BE2C (cell line): ENCODE results near the gene SYS1. TPM values are rescaled to one million over a fixed set of nuclear protein-coding genes. Genes with fewer than 3 reads are reported as not detected.

Experiments
- DNase-seq: peaks from one replicate; pipeline ENCODE4 v3.0.0-alpha.2; 2020
- H3K27me3 ChIP-seq: fragments of 250-450 bp; sonication (Bioruptor Pico); 2 replicates; pipeline ENCODE4 v1.5.1; 2020; ENCODE audit warnings: mild to moderate bottlenecking
- H3K36me3 ChIP-seq: fragments of 250-450 bp; sonication (Bioruptor Pico); 2 replicates; pipeline ENCODE4 v1.5.1; 2020; ENCODE audit warnings: mild to moderate bottlenecking
- H3K4me1 ChIP-seq: fragments of 250-450 bp; sonication (Bioruptor Pico); 2 replicates; pipeline ENCODE4 v1.5.1; 2020
- H3K4me3 ChIP-seq: 2 replicates; pipeline ENCODE4 v1.5.1; 2011; ENCODE audit warnings: low read depth, low read length
- H3K9me3 ChIP-seq: fragments of 250-450 bp; sonication (Bioruptor Pico); 2 replicates; pipeline ENCODE4 v1.5.1; 2020
- CTCF ChIP-seq: IDR thresholded peaks from 2 replicates; pipeline ENCODE4 v1.5.1; 2012; ENCODE audit warnings: mild to moderate bottlenecking, low read depth, low read length
- polyA plus RNA-seq: library from polyadenylated mRNA; unstranded; fragments of >200 nt; gene quantifications from one replicate; pipeline ENCODE4 v1.2.1, GENCODE V29; 2012; ENCODE audit warnings: low read depth, missing spikeins; ENCODE audit not compliant: insufficient read length, insufficient read depth

Gene SYS1
- polyA plus RNA-seq = 39.5 TPM

- Histone ChIP-seq H3K36me3 (peaks cover 5% of the 10 kb centered on the region; the same call in 1 of the 2 replicates), H3K9me3 (no peaks in the 10 kb centered on the region), H3K4me3 (peak within 1 kb of the TSS; percentile 85), H3K27me3 (no peaks in the 10 kb centered on the region), H3K4me1 (no peaks in the 10 kb centered on the region)
- TF ChIP-seq CTCF = peak; percentile 86
- peak; percentile 99 for DNase-seq
Measured at GRCh38 chr20:45362804-45363610, at the start of gene SYS1. Gene SYS1 (plus strand): TSS chr20:45363156. CDS start chr20:45363532, 376 bp downstream.

GRCh38 chr20:45313943-45314342, 49.0 kb upstream of the SYS1 start:
- Histone ChIP-seq H3K27me3 (peaks cover 51% of the 10 kb centered on the region), H3K9me3 (no peaks in the 10 kb centered on the region), H3K36me3 (no peaks in the 10 kb centered on the region), H3K4me1 (no peaks in the 10 kb centered on the region), H3K4me3 (no peak overlapping the region)
- no peak for DNase-seq
- TF ChIP-seq CTCF = no peak

DNA sequence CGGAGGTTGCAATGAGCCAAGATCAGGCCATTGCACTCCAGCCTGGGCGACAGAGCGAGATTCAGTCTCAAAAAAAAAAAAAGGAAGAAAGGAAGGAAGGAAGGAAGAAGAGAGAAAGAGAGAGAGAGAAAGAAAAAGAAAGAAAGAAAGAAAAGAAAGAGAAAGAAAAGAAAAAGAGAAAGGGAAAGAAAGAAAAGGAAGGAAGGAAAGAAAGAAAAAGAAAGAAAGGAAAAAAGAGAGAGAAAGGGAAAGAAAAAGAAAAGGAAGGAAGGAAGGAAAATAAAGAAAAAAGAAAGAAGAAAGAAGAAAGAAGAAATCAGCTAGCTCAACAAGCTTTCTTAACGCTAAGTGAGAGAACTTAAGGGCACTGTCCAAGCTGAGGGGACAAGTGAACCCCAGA, 47.3 kb upstream of the SYS1 start:
- Histone ChIP-seq H3K4me1 (no peaks in the 10 kb centered on the region), H3K9me3 (no peaks in the 10 kb centered on the region), H3K4me3 (no peak overlapping the region), H3K27me3 (peaks cover 51% of the 10 kb centered on the region), H3K36me3 (no peaks in the 10 kb centered on the region)
- no peak for TF ChIP-seq CTCF
- no peak for DNase-seq

- Histone ChIP-seq H3K9me3 (no peaks in the 10 kb centered on the region), H3K27me3 (peaks cover 51% of the 10 kb centered on the region), H3K4me1 (no peaks in the 10 kb centered on the region), H3K36me3 (no peaks in the 10 kb centered on the region), H3K4me3 (no peak overlapping the region)
- TF ChIP-seq CTCF = no peak
- DNase-seq = no peak
Measured at GRCh38 chr20:45316150-45317080, 46.5 kb upstream of the SYS1 start.

DNA sequence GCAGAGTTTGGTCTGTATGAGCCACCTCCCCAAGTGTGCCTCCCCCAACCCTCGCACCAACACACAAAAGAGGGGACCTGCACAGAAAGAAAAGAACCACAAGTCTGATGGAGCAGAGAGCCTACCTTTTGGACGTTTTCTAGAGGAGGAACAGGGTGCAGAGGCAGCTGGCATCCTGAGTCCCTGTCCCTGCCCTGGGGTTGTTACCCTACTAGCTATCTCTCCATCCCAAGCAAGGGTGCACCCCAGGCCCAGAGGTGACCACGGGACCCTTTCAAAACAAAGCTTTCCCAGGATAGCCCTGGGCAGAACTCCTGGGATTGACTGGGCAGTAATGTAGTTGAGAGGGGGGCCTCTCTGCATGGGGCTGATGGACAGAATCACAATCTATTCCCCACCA, 45.1 kb upstream of the SYS1 start:
- Histone ChIP-seq H3K4me3 (no peak overlapping the region), H3K36me3 (no peaks in the 10 kb centered on the region), H3K27me3 (peaks cover 47% of the 10 kb centered on the region), H3K4me1 (peaks cover 4% of the 10 kb centered on the region; the same call in 1 of the 2 replicates), H3K9me3 (no peaks in the 10 kb centered on the region)
- TF ChIP-seq CTCF = no peak
- DNase-seq = no peak
